ENCODE results near the gene NCCRP1. TPM values are rescaled to one million over a fixed set of nuclear protein-coding genes. Genes with fewer than 3 reads are reported as not detected.
A peak's percentile ranks its signal among the peaks of the same experiment; 100 is the strongest.
"Not testable (repeated sequence)": the region's sequence is repeated elsewhere in the genome, so short reads cannot be mapped to it uniquely, and the experiment has no call there.

Gene NCCRP1
- total and polyA plus RNA-seq, 11 donors: 0.16 TPM; not detected in 10

DNA sequence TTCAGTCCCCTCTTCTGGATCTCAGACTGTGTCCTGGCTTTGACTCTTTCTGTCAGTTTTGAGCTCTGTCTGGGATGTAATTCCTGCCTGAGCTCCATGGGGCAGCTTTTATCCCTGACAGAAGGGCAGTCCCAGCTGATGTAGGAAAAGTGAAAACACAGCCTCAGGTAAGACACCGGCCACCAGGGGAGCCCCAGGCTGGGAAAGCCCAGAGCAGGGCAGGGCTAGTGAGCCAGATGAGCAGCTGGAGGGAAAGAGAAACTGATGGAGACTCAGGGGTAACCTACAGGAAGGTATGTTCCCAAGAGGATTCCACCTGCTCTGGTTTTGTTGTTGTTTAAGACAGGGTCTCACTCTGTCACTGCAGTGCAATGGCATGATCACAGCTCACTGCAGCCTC is 48.4 kb downstream of the NCCRP1 start:
- peaks cover 14 to 55% (median 34%) of the 10 kb centered on the region in 9 donors for H3K27me3 ChIP-seq
- DNase-seq; H3K36me3 ChIP-seq; H3K27ac ChIP-seq; ATAC-seq; H3K9me3 ChIP-seq; intact Hi-C loops (cut with DNase I); H3K4me3 ChIP-seq: not testable (repeated sequence)
- H3K4me1 ChIP-seq: peaks cover 0 to 14% (median 1%) of the 10 kb centered on the region in 12 donors
- no CpG with 5 or more reads among the region's 1 CpG for WGBS, 4 donors

DNA sequence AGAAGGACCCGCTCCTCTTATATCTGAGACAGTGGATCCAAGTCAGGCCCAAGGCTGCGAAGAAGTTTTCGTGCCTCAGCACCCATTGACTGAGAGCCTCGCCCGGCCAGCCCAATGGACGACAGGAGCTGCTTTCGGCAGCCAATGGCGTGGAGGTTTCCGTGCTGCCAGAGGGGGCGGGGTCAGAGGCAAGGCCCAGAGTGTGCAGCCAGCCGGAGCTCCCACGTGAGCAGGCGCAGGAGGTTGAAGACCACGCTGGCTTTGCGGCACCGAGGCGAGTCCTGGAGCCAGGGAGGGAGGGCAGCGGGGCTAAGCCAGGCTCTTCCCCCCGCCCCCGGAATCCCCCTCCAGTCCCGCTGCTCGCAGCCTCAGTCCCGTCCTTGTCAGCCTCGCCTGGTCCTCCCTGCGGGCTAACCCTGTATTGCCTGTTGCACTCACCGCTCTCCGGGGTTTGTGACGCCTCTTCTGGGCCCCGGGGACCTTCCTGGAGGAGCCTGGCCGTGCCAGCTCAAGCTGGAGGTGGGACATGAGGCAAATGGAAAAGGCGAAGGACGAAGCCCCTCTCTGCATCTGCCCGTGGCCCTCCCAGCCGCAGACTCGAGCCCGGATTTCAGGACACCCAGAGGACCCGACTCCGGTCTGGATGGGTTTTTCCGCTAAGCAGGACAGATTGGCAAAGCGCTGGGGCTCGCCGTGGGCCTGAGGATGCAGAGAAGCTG is 50.3 kb downstream of the NCCRP1 start:
- H3K27me3 ChIP-seq: peaks cover 19 to 68% (median 38%) of the 10 kb centered on the region in 9 donors
- ATAC-seq: peak in 2 of 4 donors; percentile 41 to 73
- no peak for DNase-seq

DNA sequence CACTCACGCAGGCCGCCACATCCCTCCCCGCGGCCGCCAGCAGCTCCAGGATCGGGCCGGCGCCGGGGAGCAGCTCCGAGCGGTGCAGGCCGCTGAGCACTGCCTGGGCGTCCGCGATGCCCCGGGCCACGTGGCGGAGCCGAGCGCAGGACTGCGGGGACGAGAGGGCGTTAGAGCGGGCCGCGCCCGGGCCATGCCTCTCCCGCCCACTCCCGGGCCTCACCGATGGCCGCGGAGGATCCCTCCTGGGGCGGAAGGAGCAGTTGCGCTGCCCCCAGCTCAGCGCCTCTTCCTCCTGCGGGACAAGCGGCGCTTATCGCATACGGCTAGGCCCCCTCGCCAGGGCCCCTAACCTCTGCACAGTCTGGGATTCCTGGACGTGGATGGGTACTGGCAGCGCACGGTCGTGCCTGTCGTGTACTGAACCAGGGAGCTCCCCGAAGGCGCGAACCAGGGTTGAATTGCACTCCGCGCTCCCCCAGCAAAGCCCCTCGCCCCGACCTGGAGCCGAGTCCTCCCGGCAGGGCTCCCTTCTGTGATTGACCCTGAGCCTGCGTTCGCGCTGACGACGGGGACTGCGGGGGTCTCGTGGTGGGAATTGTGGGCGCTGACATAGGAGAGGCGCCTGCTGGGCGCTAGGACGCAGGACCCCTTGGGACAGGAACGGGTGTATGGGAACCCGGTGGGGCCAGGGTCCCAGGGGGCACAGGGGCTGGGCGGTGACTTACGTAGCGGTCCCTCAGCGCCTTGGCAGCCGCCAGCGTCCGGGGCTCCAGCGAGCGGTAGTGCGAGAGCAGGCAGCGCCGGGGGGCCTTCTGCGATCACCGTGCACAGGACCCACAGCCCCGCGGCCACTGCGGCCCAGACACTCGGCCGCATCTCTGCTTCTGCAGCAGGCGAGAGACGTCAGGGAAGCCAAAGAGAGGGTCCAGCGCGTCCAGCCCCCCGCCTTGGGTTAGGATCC is 51.2 kb downstream of the NCCRP1 start:
- peak overlapping the region in 1 of 12 donors; percentile 18 for H3K4me3 ChIP-seq
- 9 to 16% (median 10%) methylated on average over 34 to 92 of the region's 92 CpGs for WGBS, 4 donors
- no peak for DNase-seq

More for the DNA sequence above, 50.3 kb downstream of the NCCRP1 start:
- no peaks in the 10 kb centered on the region for H3K36me3 ChIP-seq
- peak overlapping the region in 1 of 12 donors; percentile 18 for H3K4me3 ChIP-seq
- peaks cover 0 to 14% (median 1%) of the 10 kb centered on the region in 12 donors for H3K4me1 ChIP-seq
- WGBS, 4 donors: 11 to 14% (median 14%) methylated on average over 14 to 42 of the region's 42 CpGs
- H3K9me3 ChIP-seq: no peaks in the 10 kb centered on the region
- TF ChIP-seq, protein P1, sequence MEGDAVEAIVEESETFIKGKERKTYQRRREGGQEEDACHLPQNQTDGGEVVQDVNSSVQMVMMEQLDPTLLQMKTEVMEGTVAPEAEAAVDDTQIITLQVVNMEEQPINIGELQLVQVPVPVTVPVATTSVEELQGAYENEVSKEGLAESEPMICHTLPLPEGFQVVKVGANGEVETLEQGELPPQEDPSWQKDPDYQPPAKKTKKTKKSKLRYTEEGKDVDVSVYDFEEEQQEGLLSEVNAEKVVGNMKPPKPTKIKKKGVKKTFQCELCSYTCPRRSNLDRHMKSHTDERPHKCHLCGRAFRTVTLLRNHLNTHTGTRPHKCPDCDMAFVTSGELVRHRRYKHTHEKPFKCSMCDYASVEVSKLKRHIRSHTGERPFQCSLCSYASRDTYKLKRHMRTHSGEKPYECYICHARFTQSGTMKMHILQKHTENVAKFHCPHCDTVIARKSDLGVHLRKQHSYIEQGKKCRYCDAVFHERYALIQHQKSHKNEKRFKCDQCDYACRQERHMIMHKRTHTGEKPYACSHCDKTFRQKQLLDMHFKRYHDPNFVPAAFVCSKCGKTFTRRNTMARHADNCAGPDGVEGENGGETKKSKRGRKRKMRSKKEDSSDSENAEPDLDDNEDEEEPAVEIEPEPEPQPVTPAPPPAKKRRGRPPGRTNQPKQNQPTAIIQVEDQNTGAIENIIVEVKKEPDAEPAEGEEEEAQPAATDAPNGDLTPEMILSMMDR (IDR thresholded peaks at IDR 0.05): no peak
- no peak for TF ChIP-seq POLR2A (IDR thresholded peaks at IDR 0.05)
- no peak overlapping the region for H3K27ac ChIP-seq
- intact Hi-C loops (cut with DNase I): no loop called here

DNA sequence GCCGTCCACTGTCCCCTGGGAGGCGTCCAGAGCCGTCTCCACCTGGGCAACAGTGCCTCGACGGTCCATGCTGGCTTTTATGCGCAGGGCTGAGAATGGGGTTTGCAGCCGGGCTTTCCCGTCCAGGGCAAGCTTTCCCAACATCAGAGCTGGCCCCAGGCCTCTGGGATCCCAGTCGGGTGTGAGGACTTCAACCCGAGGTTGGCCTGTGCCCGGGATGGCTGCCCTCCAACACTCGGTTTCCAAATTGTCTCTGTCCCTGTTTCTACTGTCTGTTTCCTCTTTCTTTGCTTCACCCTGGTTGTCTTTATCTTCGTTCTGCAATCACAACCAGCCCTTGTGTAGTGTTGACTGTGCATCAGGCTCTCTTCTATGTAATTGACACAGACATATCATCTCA is 52.0 kb downstream of the NCCRP1 start, which contains the start of gene IFNL4:
TSS of gene IFNL4 (minus strand) at position 51 of the 400 bp plus-strand sequence.
- Histone ChIP-seq H3K27me3 (peaks cover 19 to 63% (median 38%) of the 10 kb centered on the region in 9 donors), H3K4me1 (peaks cover 0 to 14% (median 1%) of the 10 kb centered on the region in 12 donors), H3K4me3 (peak within 1 kb of the TSS in 1 of 12 donors; percentile 18), H3K27ac (no peak within 1 kb of the TSS), H3K36me3 (no peaks in the 10 kb centered on the region), H3K9me3 (no peaks in the 10 kb centered on the region)
- TF ChIP-seq, protein P1 (IDR thresholded peaks at IDR 0.05): no peak
- no peak for TF ChIP-seq POLR2A (IDR thresholded peaks at IDR 0.05)
- no peak for ATAC-seq
- DNase-seq: no peak
- WGBS, 4 donors: 48 to 66% (median 59%) methylated on average over 13 of the region's 13 CpGs
- intact Hi-C loops (cut with DNase I): no loop called here

More for the DNA sequence above, 51.2 kb downstream of the NCCRP1 start:
- Histone ChIP-seq H3K9me3 (no peaks in the 10 kb centered on the region), H3K36me3 (no peaks in the 10 kb centered on the region), H3K27ac (no peak overlapping the region), H3K4me1 (peaks cover 0 to 14% (median 1%) of the 10 kb centered on the region in 12 donors), H3K27me3 (peaks cover 19 to 66% (median 38%) of the 10 kb centered on the region in 9 donors)
- intact Hi-C loops (cut with DNase I): no loop called here
- ATAC-seq: peak in 3 of 4 donors; percentile 24 to 60 (median 59)
- no peak for TF ChIP-seq POLR2A (IDR thresholded peaks at IDR 0.05)
- TF ChIP-seq, protein P1 (IDR thresholded peaks at IDR 0.05): no peak
